Measurements from ENCODE around the gene EIF4G1. TPM values are rescaled to one million over a fixed set of nuclear protein-coding genes. Genes with fewer than 3 reads are reported as not detected.
A peak's percentile ranks its signal among the peaks of the same experiment; 100 is the strongest.

Gene EIF4G1
- total and polyA plus RNA-seq, 2 donors (not counting 3 experiments of a cell fraction or from before 2014, with no cell fraction given), result 355 to 532 TPM

- ChIA-PET POLR2A (no interaction called here), CTCF (interaction anchor here (1.2 to 2.9 kb wide), 7 partner anchors 11 to 180 kb away, joined by 3 to 17 read pairs (median 4); no protein-coding TSS in a partner anchor)
- Histone ChIP-seq H3K4me3 (replicated peaks in 1 of 3; ENCODE audit: insufficient read depth in 1 of 3, low read depth in 1 of 3, low read length in 3 of 3) (peak overlapping the region; percentile 3 to 87 (median 59)), H3K27me3 (ENCODE audit: control insufficient read depth in 2 of 2, insufficient read depth in 2 of 2, low read length in 2 of 2) (no peaks in the 10 kb centered on the region), H3K27ac (ENCODE audit: insufficient read depth, low read depth, low read length) (no peak overlapping the region), H3K4me2 (ENCODE audit: insufficient read depth, low read length) (peak overlapping the region; percentile 36), H4K20me1 (replicated peaks; ENCODE audit: control insufficient read depth, extremely low read depth, insufficient read depth, low read length) (no peaks in the 10 kb centered on the region), H3K9me1 (replicated peaks; ENCODE audit: control insufficient read depth, extremely low read depth, insufficient read depth, low read length) (no peaks in the 10 kb centered on the region), H3K4me1 (ENCODE audit: control insufficient read depth, extremely low read depth, insufficient read depth, low read length) (peaks cover 14% of the 10 kb centered on the region), H3K79me2 (ENCODE audit: control insufficient read depth, insufficient read depth, low read length) (peaks cover 21% of the 10 kb centered on the region), H3K36me3 (ENCODE audit: control insufficient read depth in 2 of 2, extremely low read depth in 1 of 2, insufficient read depth in 2 of 2, low read length in 2 of 2) (peaks cover 0 to 6% of the 10 kb centered on the region in 2 experiments), H3K9me3 (replicated peaks; ENCODE audit: control insufficient read depth, insufficient read depth, low read length) (no peaks in the 10 kb centered on the region), H2AFZ (ENCODE audit: low read depth, low read length) (peak overlapping the region; percentile 32), H3K9ac (replicated peaks; ENCODE audit: extremely low read depth, insufficient read depth, low read length) (peak overlapping the region; percentile 18)
- BruUV-seq (replicated peaks), result no TSS peak
- TF ChIP-seq GATA2 (IDR thresholded peaks at IDR 0.05; ENCODE audit: insufficient read depth, insufficient read length, low read depth, low read length), result no peak
- no peak for TF ChIP-seq POLR2A (IDR thresholded peaks at IDR 0.05; ENCODE audit: low read depth, low read length)
- no peak for TF ChIP-seq JUN (IDR thresholded peaks at IDR 0.05; ENCODE audit: borderline replicate concordance, insufficient read depth, insufficient read length, low read depth)
- TF ChIP-seq CTCF (IDR thresholded peaks at IDR 0.05; ENCODE audit: extremely low read depth in 1 of 2, insufficient read depth in 1 of 2, low read depth in 1 of 2, low read length in 2 of 2), result no peak
- dilution Hi-C loops (cut with MboI; ENCODE audit: extremely low pct_ligation_motif_present, low sequenced_read_pairs) (no loop called here), intact Hi-C loops (cut with micrococcal nuclease) (no loop called here)
- peak; percentile 18 for DNase-seq (ENCODE audit: low read depth, low spot score)
- FAIRE-seq, result peak; percentile 37
Measured at GRCh38 chr3:184360929-184361531, 46.6 kb downstream of the EIF4G1 start.

- H3K36me3 ChIP-seq (ENCODE audit: control insufficient read depth in 2 of 2, extremely low read depth in 1 of 2, insufficient read depth in 2 of 2, low read length in 2 of 2), result peaks cover under 1 to 6% of the 10 kb centered on the region in 2 experiments
- H3K9me3 ChIP-seq (replicated peaks; ENCODE audit: control insufficient read depth, insufficient read depth, low read length), result no peaks in the 10 kb centered on the region
- peaks cover 21% of the 10 kb centered on the region for H3K79me2 ChIP-seq (ENCODE audit: control insufficient read depth, insufficient read depth, low read length)
- TF ChIP-seq EZH2 (IDR thresholded peaks at IDR 0.05; ENCODE audit: borderline replicate concordance, low read depth, low read length, severe bottlenecking) (no peak), POLR2AphosphoS5 (IDR thresholded peaks at IDR 0.05; ENCODE audit: insufficient read depth, low read depth, low read length) (peak; percentile 60), JUN (IDR thresholded peaks at IDR 0.05; ENCODE audit: borderline replicate concordance, insufficient read depth, insufficient read length, low read depth) (no peak), MYC (IDR thresholded peaks at IDR 0.05; ENCODE audit: low read depth, low read length) (no peak), GATA2 (IDR thresholded peaks at IDR 0.05; ENCODE audit: insufficient read depth, insufficient read length, low read depth, low read length) (no peak), MAX (IDR thresholded peaks at IDR 0.05; ENCODE audit: insufficient read depth, insufficient read length) (no peak)
- peak within 1 kb of the TSS; percentile 38 to 87 (median 59) for H3K4me3 ChIP-seq (replicated peaks in 1 of 3; ENCODE audit: insufficient read depth in 1 of 3, low read depth in 1 of 3, low read length in 3 of 3)
- H2AFZ ChIP-seq (ENCODE audit: low read depth, low read length), result peak within 1 kb of the TSS; percentile 32
- peak within 1 kb of the TSS; percentile 90 for H3K9ac ChIP-seq (replicated peaks; ENCODE audit: extremely low read depth, insufficient read depth, low read length)
- FAIRE-seq (peak; percentile 44), DNase-seq (ENCODE audit: low read depth, low spot score) (peak; percentile 55)
- H3K27ac ChIP-seq (ENCODE audit: insufficient read depth, low read depth, low read length), result peak within 1 kb of the TSS; percentile 86
- no peaks in the 10 kb centered on the region for H3K27me3 ChIP-seq (ENCODE audit: control insufficient read depth in 2 of 2, insufficient read depth in 2 of 2, low read length in 2 of 2)
- H3K4me1 ChIP-seq (ENCODE audit: control insufficient read depth, extremely low read depth, insufficient read depth, low read length), result peaks cover 14% of the 10 kb centered on the region
- no peaks in the 10 kb centered on the region for H4K20me1 ChIP-seq (replicated peaks; ENCODE audit: control insufficient read depth, extremely low read depth, insufficient read depth, low read length)
- CTCF ChIA-PET, result interaction anchor here (0.8 to 2.9 kb wide), 12 partner anchors 8 to 179 kb away, joined by 3 to 17 read pairs (median 4); no protein-coding TSS in a partner anchor
- dilution Hi-C loops (cut with MboI; ENCODE audit: extremely low pct_ligation_motif_present, low sequenced_read_pairs), result no loop called here
- H3K9me1 ChIP-seq (replicated peaks; ENCODE audit: control insufficient read depth, extremely low read depth, insufficient read depth, low read length), result no peaks in the 10 kb centered on the region
- POLR2A ChIA-PET, result interaction anchor here (0.8 kb wide), 1 partner anchor 46 kb away, joined by 3 read pairs; no protein-coding TSS in a partner anchor
- intact Hi-C loops (cut with micrococcal nuclease), result no loop called here
- H3K4me2 ChIP-seq (ENCODE audit: insufficient read depth, low read length), result peak within 1 kb of the TSS; percentile 40
- no TSS peak for BruUV-seq (replicated peaks)
Measured at GRCh38 chr3:184361532-184361931, 47.1 kb downstream of the EIF4G1 start, which contains the start of the genes CLCN2 and POLR2H. Gene CLCN2, minus strand, starts transcription at chr3:184361605. Its CDS starts 126 bp downstream, at chr3:184361479. Gene POLR2H, plus strand, starts transcription at chr3:184361710. Its CDS starts 1,783 bp downstream, at chr3:184363493.
